Activated T-helper 2 cell treated with anti-CD3 and anti-CD28 coated beads, Interferon-gamma antibody, Interleukin-2, Interleukin-4, amounts not matched to agents 10 μg/mL and 5 μg/mL and 100 μg/mL, durations not matched to agents 14 hours and 24 hours and 36 hours (primary cell): ENCODE results near the gene TSPEAR. TPM values are rescaled to one million over a fixed set of nuclear protein-coding genes. Genes with fewer than 3 reads are reported as not detected.

Experiments used
- DNase-seq: peaks from one replicate; pipeline ENCODE4 v3.0.0; 2021; ENCODE audit warnings: low spot score
- H3K27ac Mint-ChIP-seq: one replicate; pipeline ENCODE4 v1.8.0; 2021; ENCODE audit warnings: mixed read lengths
- H3K27me3 Mint-ChIP-seq: one replicate; pipeline ENCODE4 v1.8.0; 2021; ENCODE audit warnings: low read depth, mixed read lengths
- H3K36me3 Mint-ChIP-seq: one replicate; pipeline ENCODE4 v1.8.0; 2021; ENCODE audit warnings: low read depth, mixed read lengths
- H3K4me1 Mint-ChIP-seq: one replicate; pipeline ENCODE4 v1.8.0; 2021; ENCODE audit warnings: low read depth, mixed read lengths
- H3K4me3 Mint-ChIP-seq: one replicate; pipeline ENCODE4 v1.8.0; 2021; ENCODE audit warnings: low read depth, mild to moderate bottlenecking, moderate library complexity, mixed read lengths
- H3K9me3 Mint-ChIP-seq: one replicate; pipeline ENCODE4 v1.8.0; 2021; ENCODE audit warnings: mixed read lengths
- intact Hi-C: fragments of 100-400 bp; cut with micrococcal nuclease; formaldehyde crosslinking; loops from one replicate; pipeline ENCODE4 v1.15.1; 2023
- total RNA-seq: library from RNA; stranded (reverse); gene quantifications from 2 replicates; pipeline ENCODE4 v1.2.3, GENCODE V29; 2022

The TSPEAR gene
- total RNA-seq, 1 donor from 2014 or later: not detected

- intact Hi-C loops: no loop called here
- H3K27ac Mint-ChIP-seq: no peak overlapping the region
- peaks cover 7% of the 10 kb centered on the region for H3K27me3 Mint-ChIP-seq
- no peaks in the 10 kb centered on the region for H3K36me3 Mint-ChIP-seq
- no peaks in the 10 kb centered on the region for H3K4me1 Mint-ChIP-seq
- DNase-seq: no peak
- no peak overlapping the region for H3K4me3 Mint-ChIP-seq
- no peaks in the 10 kb centered on the region for H3K9me3 Mint-ChIP-seq
These were observed 24.4 kb upstream of the TSPEAR start for GRCh38 chr21:44735821-44736220.

- Mint-ChIP-seq H3K9me3 (no peaks in the 10 kb centered on the region), H3K4me3 (no peak overlapping the region), H3K27me3 (peaks cover 7% of the 10 kb centered on the region), H3K36me3 (no peaks in the 10 kb centered on the region), H3K27ac (no peak overlapping the region), H3K4me1 (no peaks in the 10 kb centered on the region)
- intact Hi-C loops: no loop called here
- no peak for DNase-seq
These were observed 23.5 kb upstream of the TSPEAR start for GRCh38 chr21:44734841-44735240.

- H3K27me3 Mint-ChIP-seq: peaks cover 7% of the 10 kb centered on the region
- intact Hi-C loops: no loop called here
- H3K4me3 Mint-ChIP-seq: no peak overlapping the region
- DNase-seq: no peak
- H3K4me1 Mint-ChIP-seq: no peaks in the 10 kb centered on the region
- H3K9me3 Mint-ChIP-seq: no peaks in the 10 kb centered on the region
- no peak overlapping the region for H3K27ac Mint-ChIP-seq
- H3K36me3 Mint-ChIP-seq: no peaks in the 10 kb centered on the region
These were observed 22.8 kb upstream of the TSPEAR start for GRCh38 chr21:44734026-44734745.

GRCh38 chr21:44732956-44733355 is 21.6 kb upstream of the TSPEAR start:
- H3K9me3 Mint-ChIP-seq: no peaks in the 10 kb centered on the region
- H3K4me1 Mint-ChIP-seq: no peaks in the 10 kb centered on the region
- H3K36me3 Mint-ChIP-seq: no peaks in the 10 kb centered on the region
- intact Hi-C loops: no loop called here
- no peak overlapping the region for H3K27ac Mint-ChIP-seq
- no peak overlapping the region for H3K4me3 Mint-ChIP-seq
- peaks cover 7% of the 10 kb centered on the region for H3K27me3 Mint-ChIP-seq
- DNase-seq: no peak

GRCh38 chr21:44732263-44732662 is 20.9 kb upstream of the TSPEAR start:
- no peaks in the 10 kb centered on the region for H3K4me1 Mint-ChIP-seq
- DNase-seq: no peak
- H3K9me3 Mint-ChIP-seq: no peaks in the 10 kb centered on the region
- intact Hi-C loops: no loop called here
- H3K4me3 Mint-ChIP-seq: no peak overlapping the region
- H3K27me3 Mint-ChIP-seq: peaks cover 2% of the 10 kb centered on the region
- H3K36me3 Mint-ChIP-seq: no peaks in the 10 kb centered on the region
- no peak overlapping the region for H3K27ac Mint-ChIP-seq

GRCh38 chr21:44730951-44731579 is 19.7 kb upstream of the TSPEAR start:
- Mint-ChIP-seq H3K4me1 (no peaks in the 10 kb centered on the region), H3K27me3 (peaks cover 2% of the 10 kb centered on the region), H3K27ac (no peak overlapping the region), H3K4me3 (no peak overlapping the region), H3K36me3 (no peaks in the 10 kb centered on the region), H3K9me3 (no peaks in the 10 kb centered on the region)
- no peak for DNase-seq
- intact Hi-C loops: no loop called here

GRCh38 chr21:44730028-44730395 is 18.6 kb upstream of the TSPEAR start:
- DNase-seq: no peak
- Mint-ChIP-seq H3K9me3 (no peaks in the 10 kb centered on the region), H3K27ac (no peak overlapping the region), H3K4me1 (no peaks in the 10 kb centered on the region), H3K27me3 (peaks cover 4% of the 10 kb centered on the region), H3K36me3 (no peaks in the 10 kb centered on the region), H3K4me3 (no peak overlapping the region)
- intact Hi-C loops: no loop called here

- no peaks in the 10 kb centered on the region for H3K36me3 Mint-ChIP-seq
- no peak for DNase-seq
- H3K27me3 Mint-ChIP-seq: peaks cover 7% of the 10 kb centered on the region
- no peaks in the 10 kb centered on the region for H3K9me3 Mint-ChIP-seq
- intact Hi-C loops: no loop called here
- H3K4me3 Mint-ChIP-seq: no peak overlapping the region
- no peak overlapping the region for H3K27ac Mint-ChIP-seq
- no peaks in the 10 kb centered on the region for H3K4me1 Mint-ChIP-seq
These were observed 18.1 kb upstream of the TSPEAR start for GRCh38 chr21:44729336-44730027.

- Mint-ChIP-seq H3K27ac (no peak overlapping the region), H3K9me3 (no peaks in the 10 kb centered on the region), H3K4me3 (no peak overlapping the region), H3K36me3 (no peaks in the 10 kb centered on the region), H3K27me3 (peaks cover 10% of the 10 kb centered on the region), H3K4me1 (no peaks in the 10 kb centered on the region)
- DNase-seq: no peak
- intact Hi-C loops: no loop called here
These were observed 17.3 kb upstream of the TSPEAR start for GRCh38 chr21:44728716-44729115.

GRCh38 chr21:44727757-44728156 is 16.4 kb upstream of the TSPEAR start:
- H3K27me3 Mint-ChIP-seq: peaks cover 17% of the 10 kb centered on the region
- no peak for DNase-seq
- no peaks in the 10 kb centered on the region for H3K9me3 Mint-ChIP-seq

GRCh38 chr21:44727321-44727720 is 15.9 kb upstream of the TSPEAR start:
- Mint-ChIP-seq H3K27me3 (peaks cover 21% of the 10 kb centered on the region), H3K9me3 (no peaks in the 10 kb centered on the region), H3K4me1 (no peaks in the 10 kb centered on the region), H3K4me3 (no peak overlapping the region), H3K27ac (no peak overlapping the region), H3K36me3 (no peaks in the 10 kb centered on the region)
- no peak for DNase-seq
- intact Hi-C loops: no loop called here

More at GRCh38 chr21:44727757-44728156, 16.4 kb upstream of the TSPEAR start:
- Mint-ChIP-seq H3K27ac (no peak overlapping the region), H3K36me3 (no peaks in the 10 kb centered on the region), H3K4me1 (no peaks in the 10 kb centered on the region), H3K4me3 (no peak overlapping the region)
- intact Hi-C loops: no loop called here

- intact Hi-C loops: no loop called here
- Mint-ChIP-seq H3K9me3 (no peaks in the 10 kb centered on the region), H3K27me3 (peaks cover 21% of the 10 kb centered on the region), H3K4me3 (no peak overlapping the region), H3K27ac (no peak overlapping the region), H3K36me3 (no peaks in the 10 kb centered on the region), H3K4me1 (no peaks in the 10 kb centered on the region)
- DNase-seq: no peak
These were observed 15.5 kb upstream of the TSPEAR start for GRCh38 chr21:44726826-44727225.

- peaks cover 27% of the 10 kb centered on the region for H3K27me3 Mint-ChIP-seq
- no peak for DNase-seq
- intact Hi-C loops: no loop called here
- no peaks in the 10 kb centered on the region for H3K4me1 Mint-ChIP-seq
- H3K9me3 Mint-ChIP-seq: no peaks in the 10 kb centered on the region
- no peak overlapping the region for H3K4me3 Mint-ChIP-seq
- no peak overlapping the region for H3K27ac Mint-ChIP-seq
- H3K36me3 Mint-ChIP-seq: no peaks in the 10 kb centered on the region
These were observed 13.6 kb upstream of the TSPEAR start for GRCh38 chr21:44724926-44725325.
